Measurements from ENCODE around the gene YJEFN3.

GRCh38 chr19:19568802-19569756 lies 40.4 kb downstream of the YJEFN3 start:
- TF ChIP-seq EZH2 (IDR thresholded peaks at IDR 0.05), result no peak
- TF ChIP-seq POLR2AphosphoS5 (IDR thresholded peaks at IDR 0.05; ENCODE audit: borderline replicate concordance, low read depth, low read length), result no peak
- TF ChIP-seq FOXP2 (optimal IDR thresholded peaks at IDR 0.05; ENCODE audit: control extremely low read depth, extremely low read length, insufficient read depth), result no peak
